Measurements from ENCODE around the gene CCDC188.

The CCDC188 gene

GRCh38 chr22:20113551-20114310 lies 37.1 kb downstream of the CCDC188 start:
- Histone ChIP-seq H3K36me3 (ENCODE audit: control insufficient read depth, low read length) (peaks cover 89% of the 10 kb centered on the region), H3F3A (ENCODE audit: control insufficient read depth, insufficient read depth) (peaks cover 13% of the 10 kb centered on the region), H3K27ac (ENCODE audit: low read depth, low read length) (no peak overlapping the region), H3K79me2 (ENCODE audit: control insufficient read depth, low read length) (peaks cover 45% of the 10 kb centered on the region), H3K9me2 (replicated peaks; ENCODE audit: control insufficient read depth, low read length) (no peaks in the 10 kb centered on the region), H3K4me2 (ENCODE audit: low read length) (no peak overlapping the region), H3K4me3 (ENCODE audit: low read length) (no peak overlapping the region), H3K4me1 (ENCODE audit: control insufficient read depth, low read length) (peaks cover 18% of the 10 kb centered on the region), H4K20me1 (ENCODE audit: control insufficient read depth, insufficient read depth, low read depth, low read length) (no peaks in the 10 kb centered on the region), H3K9me3 (ENCODE audit: control insufficient read depth, insufficient read depth, low read length) (no peaks in the 10 kb centered on the region), H3K27me3 (ENCODE audit: control insufficient read depth, low read length) (no peaks in the 10 kb centered on the region)
- TF ChIP-seq EZH2phosphoT487 (IDR thresholded peaks at IDR 0.05; ENCODE audit: borderline replicate concordance, low read length) = no peak
- TF ChIP-seq, protein P1, sequence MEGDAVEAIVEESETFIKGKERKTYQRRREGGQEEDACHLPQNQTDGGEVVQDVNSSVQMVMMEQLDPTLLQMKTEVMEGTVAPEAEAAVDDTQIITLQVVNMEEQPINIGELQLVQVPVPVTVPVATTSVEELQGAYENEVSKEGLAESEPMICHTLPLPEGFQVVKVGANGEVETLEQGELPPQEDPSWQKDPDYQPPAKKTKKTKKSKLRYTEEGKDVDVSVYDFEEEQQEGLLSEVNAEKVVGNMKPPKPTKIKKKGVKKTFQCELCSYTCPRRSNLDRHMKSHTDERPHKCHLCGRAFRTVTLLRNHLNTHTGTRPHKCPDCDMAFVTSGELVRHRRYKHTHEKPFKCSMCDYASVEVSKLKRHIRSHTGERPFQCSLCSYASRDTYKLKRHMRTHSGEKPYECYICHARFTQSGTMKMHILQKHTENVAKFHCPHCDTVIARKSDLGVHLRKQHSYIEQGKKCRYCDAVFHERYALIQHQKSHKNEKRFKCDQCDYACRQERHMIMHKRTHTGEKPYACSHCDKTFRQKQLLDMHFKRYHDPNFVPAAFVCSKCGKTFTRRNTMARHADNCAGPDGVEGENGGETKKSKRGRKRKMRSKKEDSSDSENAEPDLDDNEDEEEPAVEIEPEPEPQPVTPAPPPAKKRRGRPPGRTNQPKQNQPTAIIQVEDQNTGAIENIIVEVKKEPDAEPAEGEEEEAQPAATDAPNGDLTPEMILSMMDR (IDR thresholded peaks at IDR 0.05; ENCODE audit: low read depth, low read length, poor library complexity, severe bottlenecking) = no peak

GRCh38 chr22:20112623-20113511 lies 38.0 kb downstream of the CCDC188 start:
- Histone ChIP-seq H3K27me3 (ENCODE audit: control insufficient read depth, low read length) (no peaks in the 10 kb centered on the region), H3K4me2 (ENCODE audit: low read length) (no peak overlapping the region), H3K27ac (ENCODE audit: low read depth, low read length) (no peak overlapping the region), H3F3A (ENCODE audit: control insufficient read depth, insufficient read depth) (peaks cover 13% of the 10 kb centered on the region), H3K79me2 (ENCODE audit: control insufficient read depth, low read length) (peaks cover 36% of the 10 kb centered on the region), H3K4me1 (ENCODE audit: control insufficient read depth, low read length) (peaks cover 15% of the 10 kb centered on the region), H3K36me3 (ENCODE audit: control insufficient read depth, low read length) (peaks cover 89% of the 10 kb centered on the region), H3K9me2 (replicated peaks; ENCODE audit: control insufficient read depth, low read length) (no peaks in the 10 kb centered on the region), H3K4me3 (ENCODE audit: low read length) (no peak overlapping the region), H3K9me3 (ENCODE audit: control insufficient read depth, insufficient read depth, low read length) (no peaks in the 10 kb centered on the region), H4K20me1 (ENCODE audit: control insufficient read depth, insufficient read depth, low read depth, low read length) (no peaks in the 10 kb centered on the region)
- no peak for TF ChIP-seq EZH2phosphoT487 (IDR thresholded peaks at IDR 0.05; ENCODE audit: borderline replicate concordance, low read length)
- TF ChIP-seq, protein P1 (IDR thresholded peaks at IDR 0.05; ENCODE audit: low read depth, low read length, poor library complexity, severe bottlenecking) = no peak

- no peaks in the 10 kb centered on the region for H4K20me1 ChIP-seq (ENCODE audit: control insufficient read depth, insufficient read depth, low read depth, low read length)
- peaks cover 33% of the 10 kb centered on the region for H3K79me2 ChIP-seq (ENCODE audit: control insufficient read depth, low read length)
- peaks cover 13% of the 10 kb centered on the region for H3F3A ChIP-seq (ENCODE audit: control insufficient read depth, insufficient read depth)
- no peaks in the 10 kb centered on the region for H3K9me2 ChIP-seq (replicated peaks; ENCODE audit: control insufficient read depth, low read length)
- peaks cover 15% of the 10 kb centered on the region for H3K4me1 ChIP-seq (ENCODE audit: control insufficient read depth, low read length)
- no peaks in the 10 kb centered on the region for H3K9me3 ChIP-seq (ENCODE audit: control insufficient read depth, insufficient read depth, low read length)
- H3K4me2 ChIP-seq (ENCODE audit: low read length) = no peak overlapping the region
- H3K27ac ChIP-seq (ENCODE audit: low read depth, low read length) = peak overlapping the region; percentile 3; the same call in 1 of the 2 replicates
- no peak overlapping the region for H3K4me3 ChIP-seq (ENCODE audit: low read length)
- TF ChIP-seq EZH2phosphoT487 (IDR thresholded peaks at IDR 0.05; ENCODE audit: borderline replicate concordance, low read length) = no peak
- TF ChIP-seq, protein P1 (IDR thresholded peaks at IDR 0.05; ENCODE audit: low read depth, low read length, poor library complexity, severe bottlenecking) = no peak
- H3K36me3 ChIP-seq (ENCODE audit: control insufficient read depth, low read length) = peaks cover 95% of the 10 kb centered on the region
- H3K27me3 ChIP-seq (ENCODE audit: control insufficient read depth, low read length) = no peaks in the 10 kb centered on the region
Measured at GRCh38 chr22:20111689-20112622, 38.9 kb downstream of the CCDC188 start.

Measured in DOHH2 (cell line).